Germinal center (tissue), 1 donor: ENCODE measurements around the gene AP5Z1.

Experiments used
- DNase-seq: peaks from one replicate; pipeline ENCODE4 v3.0.0; 2012; ENCODE audit warnings: mixed read lengths, low spot score

Gene AP5Z1

DNA sequence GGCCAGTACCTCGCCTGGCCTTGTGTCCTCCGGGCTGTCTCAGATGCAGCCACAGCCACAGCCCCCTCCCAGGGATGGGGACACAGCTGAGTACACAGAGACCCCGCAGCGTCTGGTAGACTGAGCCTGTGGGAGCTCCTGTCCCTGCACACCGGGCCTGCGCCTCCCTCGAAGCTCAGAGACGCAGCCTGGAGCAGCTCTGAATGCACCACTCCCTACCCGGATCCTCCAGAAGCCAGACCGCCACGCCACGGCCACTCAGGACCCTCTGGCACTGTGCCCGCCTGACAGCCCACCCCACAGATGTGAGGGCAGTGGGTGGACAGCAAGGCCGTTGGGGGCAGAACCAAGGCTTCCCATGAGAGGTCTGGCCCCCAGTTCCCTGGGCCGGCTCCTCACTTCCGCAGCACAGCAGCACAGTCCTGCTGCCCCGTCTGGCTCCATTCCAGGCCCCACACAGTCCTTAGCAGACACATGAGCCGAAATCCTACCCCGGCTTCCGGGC is 45.6 kb downstream of the AP5Z1 start:
- DNase-seq = no peak

DNA sequence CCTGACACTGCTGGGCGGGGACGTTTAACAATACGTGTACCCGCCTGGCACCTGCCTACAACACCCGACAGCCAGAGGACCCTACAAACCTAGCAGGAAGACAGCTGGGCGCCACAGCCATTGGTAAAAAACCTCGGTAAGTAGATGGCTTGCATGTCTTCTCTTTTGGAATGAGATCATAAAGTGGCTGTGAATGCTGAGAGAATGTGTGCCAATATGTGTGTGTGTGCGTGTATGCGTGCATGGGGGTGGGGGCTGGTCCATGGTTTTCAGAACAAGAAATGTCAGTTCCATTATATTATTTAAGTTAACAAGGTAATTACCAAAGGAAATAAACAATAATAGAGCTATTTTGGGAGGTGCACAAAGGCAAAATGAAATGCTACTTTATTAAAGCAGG is 47.3 kb downstream of the AP5Z1 start:
- no peak for DNase-seq

DNA sequence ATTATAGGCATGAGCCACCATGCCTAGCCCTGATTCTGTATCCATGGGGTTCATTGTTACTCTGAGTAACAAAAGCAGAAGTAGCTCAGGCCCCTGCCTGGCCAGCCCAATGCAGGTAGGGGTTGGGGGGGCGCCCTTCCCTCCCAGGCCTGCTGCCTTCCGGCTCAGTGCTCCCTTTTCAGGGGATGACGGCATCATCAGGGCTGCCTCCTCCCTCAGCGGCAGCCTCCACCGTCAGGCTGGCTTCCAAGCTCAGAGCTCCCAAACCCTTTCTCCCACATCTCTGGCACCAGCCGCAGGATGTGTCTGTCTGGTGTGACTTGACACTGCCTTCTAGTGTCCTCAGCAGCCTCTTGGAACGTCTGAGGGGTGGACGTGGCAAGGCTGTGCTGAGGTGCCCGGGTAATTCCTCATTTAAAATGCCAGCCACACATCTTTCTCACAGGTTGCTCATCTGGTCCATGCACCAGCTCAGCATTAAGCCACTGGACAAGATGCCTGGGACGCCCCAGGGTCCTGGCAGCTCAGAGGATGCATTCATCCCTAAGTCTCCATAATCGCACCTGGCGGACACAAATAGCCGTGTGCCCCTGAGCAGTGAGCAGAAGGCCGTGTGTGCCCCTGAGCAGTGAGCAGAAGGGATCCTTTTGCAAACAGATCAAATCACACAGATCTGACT is 48.2 kb downstream of the AP5Z1 start:
- DNase-seq = no peak

- DNase-seq = no peak
Measured at GRCh38 chr7:4824120-4824775, 48.8 kb downstream of the AP5Z1 start.

DNA sequence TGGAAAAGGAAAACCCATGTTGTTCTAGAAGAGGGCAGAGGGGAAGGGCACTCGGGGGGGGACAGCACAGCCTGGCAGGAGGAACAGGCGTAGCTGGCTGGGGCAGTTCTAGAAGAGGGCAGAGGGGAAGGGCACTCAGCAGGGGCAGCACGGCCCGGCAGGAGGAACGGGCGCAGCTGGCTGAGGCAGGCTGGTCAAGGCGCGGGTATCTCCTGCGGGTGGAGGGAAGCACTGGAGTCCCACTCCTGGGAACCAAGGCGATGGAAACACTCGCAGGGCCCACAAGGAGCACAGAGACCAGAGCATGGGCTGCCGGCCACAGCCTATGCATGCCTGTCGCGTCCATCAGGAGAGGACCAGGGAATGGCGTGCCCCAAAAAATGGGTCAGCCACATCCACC is 49.7 kb downstream of the AP5Z1 start:
- no peak for DNase-seq

GRCh38 chr7:4828720-4829383 is 53.4 kb downstream of the AP5Z1 start:
- no peak for DNase-seq

- DNase-seq = peak; percentile 57
Measured at GRCh38 chr7:4830176-4830575, 54.8 kb downstream of the AP5Z1 start.

DNA sequence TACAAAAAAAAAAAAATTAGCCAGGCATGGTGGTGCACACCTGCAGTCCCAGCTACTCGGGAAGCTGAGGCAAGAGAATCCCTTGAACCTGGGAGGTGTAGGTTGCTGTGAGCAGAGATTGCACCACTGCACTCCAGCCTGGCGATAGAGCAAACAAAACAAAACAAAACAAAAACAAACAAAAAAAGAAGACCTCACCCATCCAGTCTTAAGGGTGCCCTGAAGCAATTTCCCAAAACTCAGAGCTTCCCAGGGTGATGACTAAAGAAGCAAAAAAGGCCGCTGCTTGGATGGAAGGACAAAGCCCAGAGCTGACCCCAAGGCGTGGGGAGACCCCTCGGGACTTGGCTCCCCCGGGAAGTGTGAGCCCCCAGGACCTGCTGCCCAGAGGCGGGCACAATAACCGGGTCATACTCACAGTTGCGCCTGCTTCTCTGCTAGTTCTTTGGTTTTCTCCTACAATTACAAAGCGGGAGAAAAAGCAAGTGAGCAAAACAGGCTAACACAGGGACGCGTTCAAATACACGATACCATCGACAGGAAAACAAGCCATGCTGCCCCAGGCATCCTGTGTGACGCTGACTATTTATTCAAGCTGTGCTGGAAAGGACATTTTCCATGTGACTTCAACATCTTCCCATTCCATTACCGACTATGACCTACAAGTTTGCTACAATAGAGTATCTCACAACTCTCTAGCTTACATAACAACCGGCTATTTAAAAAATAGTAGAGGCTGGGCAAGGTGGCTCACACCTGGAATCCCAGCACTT is 56.5 kb downstream of the AP5Z1 start:
- no peak for DNase-seq

- DNase-seq = no peak
Measured at GRCh38 chr7:4832711-4833110, 57.3 kb downstream of the AP5Z1 start.

- DNase-seq = no peak
Measured at GRCh38 chr7:4833176-4833575, 57.8 kb downstream of the AP5Z1 start.

- DNase-seq = no peak
Measured at GRCh38 chr7:4833691-4834600, 58.5 kb downstream of the AP5Z1 start.

GRCh38 chr7:4834601-4835397 is 59.4 kb downstream of the AP5Z1 start:
- no peak for DNase-seq

GRCh38 chr7:4835398-4836205 is 60.2 kb downstream of the AP5Z1 start:
- DNase-seq = no peak

GRCh38 chr7:4836206-4836661 is 60.8 kb downstream of the AP5Z1 start:
- no peak for DNase-seq

DNA sequence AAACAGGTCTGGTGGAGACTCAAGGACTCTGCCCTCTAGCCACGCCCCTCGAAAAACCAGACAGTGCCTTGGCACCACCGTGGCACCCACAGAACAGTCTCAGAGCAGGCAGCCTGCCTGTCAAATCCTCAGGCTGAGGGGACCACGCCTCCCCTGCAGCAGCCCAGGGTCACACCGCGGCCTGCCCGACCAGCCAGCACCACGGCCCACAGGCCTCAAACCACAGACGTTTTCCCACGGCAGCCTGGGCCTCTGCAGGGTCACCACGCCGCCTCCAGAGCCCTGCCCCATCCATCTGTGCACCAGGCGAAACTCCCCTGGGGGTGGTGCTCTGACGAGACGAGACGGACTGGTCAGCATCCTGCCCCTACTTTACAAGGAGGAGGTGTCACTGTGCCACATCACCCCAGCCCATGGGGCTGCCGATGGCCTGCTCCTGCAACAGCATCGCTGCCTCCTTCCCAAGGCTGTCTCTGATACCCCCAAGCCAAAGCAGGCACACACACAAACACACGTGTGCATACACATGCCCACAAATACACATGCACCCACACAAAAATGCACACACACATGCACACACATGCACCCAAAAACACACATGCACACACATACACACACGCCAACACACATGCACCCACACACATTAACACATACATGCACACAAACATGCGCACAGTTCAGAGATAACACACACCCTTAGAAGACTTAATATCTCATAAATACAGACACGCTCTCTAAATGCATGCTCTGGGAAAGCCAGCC is 61.8 kb downstream of the AP5Z1 start:
- DNase-seq = no peak

GRCh38 chr7:4837803-4838625 is 62.6 kb downstream of the AP5Z1 start:
- DNase-seq = no peak

GRCh38 chr7:4838626-4839334 is 63.4 kb downstream of the AP5Z1 start:
- no peak for DNase-seq
